Prostate gland (tissue), 2 donors: Measurements from ENCODE around the gene WNK1.

Source experiments
- CTCF ChIP-seq, 4 experiments: fragments of 200-600 bp in 2 of 4; fragments of 450-650 bp in 2 of 4; sonication (generic) in 2 of 4; IDR thresholded peaks; 1 replicate in 3 of 4; 2 replicates in 1 of 4; pipeline ENCODE4 v1.5.1; 2016 to 2019; ENCODE audit warnings: antibody characterized with exemption in 4 of 4, mild to moderate bottlenecking in 2 of 4, moderate library complexity in 2 of 4
- POLR2A ChIP-seq: fragments of 450-650 bp; IDR thresholded peaks from one replicate; pipeline ENCODE4 v1.6.1; 2016; ENCODE audit warnings: antibody characterized with exemption, mild to moderate bottlenecking

GRCh38 chr12:765840-766239 lies 13.5 kb downstream of the WNK1 start:
- TF ChIP-seq CTCF (IDR thresholded peaks at IDR 0.05) (no peak), POLR2A (no peak)
